Measurements from ENCODE around the gene FOLR3.
"Not testable (repeated sequence)": the region's sequence is repeated elsewhere in the genome, so short reads cannot be mapped to it uniquely, and the experiment has no call there.

FOLR3 gene

DNA sequence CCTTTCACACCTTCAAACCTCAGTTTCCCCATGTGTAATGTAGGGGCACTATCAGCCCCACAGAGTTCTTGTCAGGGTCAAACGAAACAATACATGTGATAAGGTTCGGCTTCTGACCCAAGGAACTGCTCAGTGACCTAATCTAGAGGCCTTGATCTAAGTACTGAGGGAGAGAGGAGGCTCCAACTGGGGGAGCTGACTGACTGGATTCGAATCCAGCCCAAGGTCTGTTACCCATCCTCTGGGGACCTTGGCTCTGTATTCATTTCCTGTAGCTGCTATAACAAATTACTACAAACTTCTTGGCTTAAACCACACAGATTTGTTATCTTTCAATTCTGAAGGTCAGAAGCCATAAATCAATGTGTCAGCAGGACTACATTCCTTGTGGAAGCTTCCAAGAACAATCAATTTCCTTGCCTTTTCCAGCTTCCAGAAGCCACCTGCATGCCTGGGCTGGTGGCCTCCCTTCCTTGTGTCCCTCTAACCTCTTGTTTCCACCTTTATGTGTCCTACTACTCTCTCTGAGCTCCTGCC, 12.3 kb upstream of the FOLR3 start:
- no peak overlapping the region for H3K4me3 ChIP-seq (ENCODE audit: low read depth, low read length)

DNA sequence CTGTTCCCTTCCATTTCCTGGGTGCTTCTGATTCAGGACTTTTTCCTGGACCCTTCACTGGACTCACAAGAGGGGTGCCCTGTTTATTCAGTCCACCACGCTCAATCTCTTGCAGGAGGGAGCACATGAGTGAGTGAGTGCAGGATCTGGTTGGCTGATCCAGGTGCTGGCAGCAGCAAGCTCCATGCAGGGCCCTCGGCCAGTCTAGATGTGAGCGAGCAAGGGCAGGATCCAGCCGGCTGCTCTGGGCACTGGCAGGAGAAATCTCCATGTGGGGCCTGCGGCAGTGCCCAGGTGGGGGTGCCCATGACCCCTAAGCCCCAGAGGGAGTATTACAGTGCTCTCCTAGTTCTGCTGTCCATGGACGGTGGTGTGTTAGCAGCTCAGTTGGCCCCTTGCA, 11.5 kb upstream of the FOLR3 start:
- no peak overlapping the region for H3K4me3 ChIP-seq (ENCODE audit: low read depth, low read length)

DNA sequence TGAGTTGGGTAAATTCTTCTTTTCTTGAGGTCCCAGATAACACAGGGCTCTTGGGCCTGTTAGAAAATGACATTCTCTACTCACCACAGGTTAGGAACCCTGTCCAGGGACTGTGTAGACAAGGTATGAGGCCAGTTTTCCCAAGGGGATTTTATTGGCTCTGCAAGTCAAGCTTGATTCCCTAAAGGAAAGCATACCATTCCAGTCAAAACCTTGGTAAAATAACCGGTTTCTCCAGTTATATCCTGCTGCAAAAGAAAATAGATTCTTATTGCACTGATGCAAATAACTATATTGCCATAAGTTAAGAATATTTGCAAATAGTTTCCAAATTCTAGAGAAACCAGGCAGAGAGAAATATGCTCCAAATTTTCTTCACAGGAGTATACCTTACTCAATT, 9.6 kb upstream of the FOLR3 start:
- no peak overlapping the region for H3K4me3 ChIP-seq (ENCODE audit: low read depth, low read length)

DNA sequence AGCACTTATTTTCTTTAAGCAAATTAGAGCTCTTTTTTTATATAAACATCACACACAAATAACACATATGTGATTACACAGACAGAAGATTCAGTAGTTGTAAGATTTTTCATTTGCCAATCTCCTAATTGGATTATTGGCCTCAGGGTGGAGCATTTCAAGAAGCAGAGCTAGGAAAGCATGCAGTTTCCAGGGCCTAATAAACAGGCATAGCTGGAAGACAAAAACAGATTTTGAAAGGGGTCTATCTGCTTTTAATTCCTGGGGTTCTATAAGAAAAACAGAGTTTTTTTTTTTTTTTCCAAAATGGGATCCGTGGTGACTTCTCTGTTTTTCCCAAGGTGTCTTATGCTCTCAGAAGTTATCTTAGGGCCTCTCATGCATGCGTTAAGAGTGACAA, 7.6 kb upstream of the FOLR3 start:
- no peak overlapping the region for H3K4me3 ChIP-seq (ENCODE audit: low read depth, low read length)

DNA sequence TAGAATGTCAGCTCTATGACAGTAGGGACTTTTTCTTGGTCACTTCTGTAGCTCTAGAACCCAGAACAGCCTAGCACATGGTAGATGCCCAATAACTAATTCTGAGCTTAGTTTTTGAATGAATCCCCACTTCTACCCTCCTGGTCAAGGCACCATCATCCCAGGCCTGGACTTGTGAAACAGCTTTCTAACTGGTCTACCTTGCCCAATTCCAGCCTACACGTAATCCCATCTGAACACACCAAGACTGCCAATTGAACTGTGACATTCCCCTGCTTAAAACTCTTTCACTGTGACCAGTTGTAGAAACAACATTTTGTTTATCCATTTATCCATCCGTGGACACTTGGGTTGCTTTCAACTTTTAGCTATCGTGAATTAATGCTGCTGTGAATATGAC, 6.1 kb upstream of the FOLR3 start:
- no peak overlapping the region for H3K4me3 ChIP-seq (ENCODE audit: low read depth, low read length)

DNA sequence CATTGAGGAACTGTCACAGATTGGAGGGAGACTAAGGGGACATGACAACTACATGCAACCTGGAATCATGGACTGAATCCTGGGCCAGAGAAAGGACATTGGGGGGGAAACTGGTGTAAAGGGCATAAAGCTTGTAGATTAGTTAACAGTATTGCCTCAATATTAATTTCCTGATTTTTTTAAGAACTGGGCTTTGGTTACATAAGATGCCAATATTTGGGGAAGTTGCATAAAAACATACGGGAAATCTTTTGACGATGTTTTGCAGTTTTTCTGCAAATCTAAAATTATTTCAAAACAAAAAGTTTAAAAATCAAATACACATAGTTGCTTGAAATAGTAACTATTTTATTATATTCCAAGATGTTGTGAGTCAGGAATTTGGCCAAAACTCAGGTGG, 2.9 kb upstream of the FOLR3 start:
- H3K4me3 ChIP-seq (ENCODE audit: low read depth, low read length), result no peak overlapping the region

DNA sequence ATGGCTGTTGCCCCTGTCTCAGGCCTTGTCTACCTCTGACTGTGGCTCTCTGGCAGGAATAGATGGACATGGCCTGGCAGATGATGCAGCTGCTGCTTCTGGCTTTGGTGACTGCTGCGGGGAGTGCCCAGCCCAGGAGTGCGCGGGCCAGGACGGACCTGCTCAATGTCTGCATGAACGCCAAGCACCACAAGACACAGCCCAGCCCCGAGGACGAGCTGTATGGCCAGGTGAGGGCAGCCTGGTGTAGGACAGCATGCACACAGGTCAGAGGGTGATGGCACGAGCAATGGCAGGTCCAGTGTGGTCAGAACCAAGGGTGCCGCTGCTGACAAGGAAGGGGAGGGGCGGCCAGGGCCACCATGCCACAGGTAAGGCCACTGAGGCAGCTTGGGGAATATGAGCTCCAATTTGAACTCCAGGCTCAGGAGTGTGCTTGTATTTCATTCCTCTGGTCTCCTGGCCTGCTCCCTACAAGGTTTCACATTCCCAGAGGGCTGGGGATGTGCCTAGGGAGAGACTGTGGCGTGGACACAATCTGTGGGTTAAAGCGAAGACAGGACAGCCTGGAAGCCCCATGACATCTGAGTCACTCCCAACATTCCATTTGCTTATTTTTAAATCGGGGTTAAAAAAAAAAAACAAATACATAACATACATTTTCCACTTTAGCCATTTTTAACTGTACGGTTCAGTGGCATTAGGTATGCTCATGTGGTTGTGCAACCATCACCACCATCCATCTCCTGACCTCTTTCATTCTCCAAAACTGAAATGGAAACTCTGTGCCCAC, 562 bp downstream of the FOLR3 start:
- no peak overlapping the region for H3K4me3 ChIP-seq (ENCODE audit: low read depth, low read length)

DNA sequence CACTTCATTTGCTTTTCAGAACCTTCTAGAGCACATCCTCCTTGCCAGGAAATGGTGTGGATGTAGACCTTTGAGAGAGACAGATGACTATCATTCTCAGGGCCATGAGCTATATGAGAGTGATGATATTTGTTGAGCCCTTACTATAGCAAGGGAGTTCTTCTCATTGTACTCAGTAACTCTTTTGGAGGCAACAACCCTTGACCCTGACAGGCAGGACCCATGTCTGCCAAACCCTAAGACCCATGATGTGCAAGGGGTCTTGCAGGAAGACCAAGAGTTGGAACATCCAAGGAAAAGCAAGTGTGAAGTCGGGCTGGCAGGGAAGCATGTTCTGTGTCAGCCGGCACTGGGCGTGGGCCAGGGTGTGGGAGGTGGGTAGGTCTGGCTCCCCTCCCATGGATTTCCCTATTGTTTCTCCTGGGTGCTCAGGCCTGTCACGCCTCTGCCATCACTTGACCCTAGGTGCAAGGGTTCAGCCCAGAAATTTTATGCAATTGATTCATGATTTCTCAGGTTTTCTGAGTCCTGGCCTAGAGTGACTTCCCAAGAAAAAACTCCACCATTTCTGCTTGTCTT, 1.2 kb downstream of the FOLR3 start:
- H3K4me3 ChIP-seq (ENCODE audit: low read depth, low read length), result no peak overlapping the region

DNA sequence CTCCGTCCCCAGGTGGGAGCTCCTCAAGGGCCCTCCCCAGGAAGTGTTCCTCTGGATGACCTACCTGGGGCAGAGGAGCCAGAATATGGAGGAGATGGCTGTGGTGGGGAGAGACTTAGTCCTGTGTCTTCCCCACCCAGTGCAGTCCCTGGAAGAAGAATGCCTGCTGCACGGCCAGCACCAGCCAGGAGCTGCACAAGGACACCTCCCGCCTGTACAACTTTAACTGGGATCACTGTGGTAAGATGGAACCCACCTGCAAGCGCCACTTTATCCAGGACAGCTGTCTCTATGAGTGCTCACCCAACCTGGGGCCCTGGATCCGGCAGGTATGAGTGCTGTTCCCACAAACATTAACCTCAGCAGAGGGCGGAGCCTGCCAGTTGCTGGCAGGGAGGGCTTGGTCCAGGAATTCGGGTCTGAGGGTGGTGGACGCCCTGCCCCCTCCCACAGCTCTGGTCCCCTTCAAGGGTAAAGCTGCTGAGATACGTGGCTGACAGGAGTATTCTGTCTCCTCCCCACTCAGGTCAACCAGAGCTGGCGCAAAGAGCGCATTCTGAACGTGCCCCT, 3.4 kb downstream of the FOLR3 start:
- no peak overlapping the region for H3K4me3 ChIP-seq (ENCODE audit: low read depth, low read length)

DNA sequence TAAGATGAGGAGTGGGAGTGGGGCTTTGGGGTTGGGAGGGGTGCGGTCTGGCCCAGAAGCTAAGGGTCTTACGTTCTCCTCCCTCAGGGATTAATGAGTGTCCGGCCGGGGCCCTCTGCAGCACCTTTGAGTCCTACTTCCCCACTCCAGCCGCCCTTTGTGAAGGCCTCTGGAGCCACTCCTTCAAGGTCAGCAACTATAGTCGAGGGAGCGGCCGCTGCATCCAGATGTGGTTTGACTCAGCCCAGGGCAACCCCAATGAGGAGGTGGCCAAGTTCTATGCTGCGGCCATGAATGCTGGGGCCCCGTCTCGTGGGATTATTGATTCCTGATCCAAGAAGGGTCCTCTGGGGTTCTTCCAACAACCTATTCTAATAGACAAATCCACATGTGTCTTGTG, 4.0 kb downstream of the FOLR3 start:
- no peak overlapping the region for H3K4me3 ChIP-seq (ENCODE audit: low read depth, low read length)

DNA sequence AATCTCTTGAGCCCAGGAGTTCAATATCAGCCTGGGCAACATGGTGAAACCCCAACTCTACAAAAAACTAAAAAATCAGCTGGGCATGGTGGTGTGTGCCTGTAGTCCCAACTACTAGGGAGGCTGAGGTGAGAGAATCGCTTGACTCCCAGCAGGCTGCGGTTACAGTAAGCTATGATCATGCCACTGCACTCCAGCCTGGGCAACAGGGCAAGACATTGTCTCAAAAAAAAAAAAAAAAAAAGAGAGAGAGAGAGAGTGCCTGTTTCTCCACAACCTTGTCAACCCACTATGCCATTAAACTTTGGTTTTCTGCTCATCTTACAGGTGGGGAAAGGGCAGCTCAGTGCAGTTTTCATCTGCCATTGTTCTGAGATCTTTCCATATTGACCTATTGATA, 5.1 kb downstream of the FOLR3 start:
- no peak overlapping the region for H3K4me3 ChIP-seq (ENCODE audit: low read depth, low read length)

DNA sequence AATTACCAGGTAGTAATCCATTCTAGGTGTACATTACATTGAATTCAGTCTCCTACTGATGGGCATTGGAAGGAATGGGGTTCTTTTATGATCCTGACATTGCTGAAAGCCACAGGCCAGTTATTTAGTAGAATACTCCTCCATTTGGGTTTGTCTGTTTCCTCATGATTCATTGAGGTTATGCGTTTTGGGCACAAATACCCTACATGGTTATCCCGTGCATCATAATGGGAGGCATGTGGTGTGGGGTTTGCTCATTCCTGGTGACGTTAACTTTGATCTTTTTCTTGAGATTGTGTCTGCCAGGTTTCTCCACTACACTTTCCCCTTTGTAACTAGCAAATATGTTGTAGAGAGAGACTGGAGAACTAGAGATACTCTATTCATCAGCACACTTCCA, 5.5 kb downstream of the FOLR3 start:
- H3K4me3 ChIP-seq (ENCODE audit: low read depth, low read length), result no peak overlapping the region

DNA sequence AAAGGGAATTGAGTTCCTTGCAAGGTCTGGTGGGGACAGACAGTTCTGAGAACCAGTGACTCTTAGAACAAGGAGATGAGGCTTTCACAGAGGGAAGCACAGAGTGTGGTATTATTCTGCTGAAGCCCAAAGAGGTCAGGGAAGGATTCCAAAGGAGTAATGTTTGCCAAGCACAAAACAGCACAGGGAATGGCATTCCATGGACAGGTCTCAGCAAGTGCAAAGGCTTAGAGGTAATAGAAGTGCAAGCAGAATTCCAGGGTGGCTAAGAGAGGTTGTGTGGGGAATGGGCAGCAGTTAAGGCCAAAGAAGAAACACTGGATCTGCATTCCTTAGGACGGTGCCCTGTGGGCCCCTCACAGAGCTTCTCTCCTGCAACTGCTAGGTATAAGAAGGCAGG, 6.6 kb downstream of the FOLR3 start:
- H3K4me3 ChIP-seq (ENCODE audit: low read depth, low read length), result not testable (repeated sequence)

DNA sequence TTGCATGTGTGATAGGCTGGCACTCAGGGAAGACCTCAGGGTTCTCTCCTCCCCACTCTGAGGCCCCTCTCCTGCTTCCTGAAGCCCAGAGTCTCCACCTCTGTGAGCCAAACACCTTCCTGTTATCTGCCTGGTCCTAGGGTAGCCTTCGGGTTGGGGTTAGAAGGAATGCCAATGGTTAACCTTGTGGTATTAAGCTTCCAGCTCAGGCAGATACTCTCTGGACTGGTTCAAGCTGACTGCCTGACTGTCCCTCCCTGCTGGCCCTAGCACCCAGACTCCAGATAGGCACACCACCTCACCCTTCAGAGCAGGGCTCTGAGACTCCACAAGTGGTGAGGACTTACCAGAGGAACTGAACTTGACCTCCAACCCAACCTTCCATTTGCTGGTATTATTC, 7.0 kb downstream of the FOLR3 start:
- not testable (repeated sequence) for H3K4me3 ChIP-seq (ENCODE audit: low read depth, low read length)

DNA sequence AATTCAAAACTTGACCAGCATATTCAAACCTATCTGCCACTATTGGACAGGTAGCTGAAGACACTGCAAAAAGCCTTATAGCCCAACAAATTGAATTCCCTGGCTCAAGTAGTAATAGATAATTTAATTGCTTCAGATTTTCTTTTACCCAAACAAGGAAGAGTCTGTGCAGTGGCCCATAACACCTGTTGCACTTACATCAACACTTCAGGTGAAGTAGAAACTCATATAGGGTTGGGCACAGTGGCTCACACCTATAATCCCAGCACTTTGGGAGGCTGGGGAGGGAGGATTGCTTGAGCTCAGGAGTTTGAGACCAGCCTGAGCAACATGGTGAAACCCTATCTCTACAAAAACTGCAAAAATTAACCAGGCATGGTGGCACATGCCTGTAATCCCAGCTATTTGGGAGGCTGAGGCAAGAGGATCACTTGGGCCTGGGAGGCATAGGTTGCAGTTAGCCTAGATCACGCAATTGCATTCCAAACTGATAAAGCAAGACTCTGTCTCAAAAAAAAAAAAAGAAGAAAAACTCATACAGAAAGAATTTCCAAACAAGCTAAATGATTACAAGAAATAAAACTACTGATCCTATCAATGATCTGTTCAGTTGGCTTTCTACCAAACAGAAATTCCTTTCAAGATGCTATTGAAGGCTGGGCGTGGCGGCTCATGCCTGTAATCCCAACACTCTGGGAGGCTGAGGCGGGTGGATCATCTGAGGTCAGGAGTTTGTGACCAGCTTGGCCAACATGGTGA, 9.5 kb downstream of the FOLR3 start:
- H3K4me3 ChIP-seq (ENCODE audit: low read depth, low read length), result no peak overlapping the region

DNA sequence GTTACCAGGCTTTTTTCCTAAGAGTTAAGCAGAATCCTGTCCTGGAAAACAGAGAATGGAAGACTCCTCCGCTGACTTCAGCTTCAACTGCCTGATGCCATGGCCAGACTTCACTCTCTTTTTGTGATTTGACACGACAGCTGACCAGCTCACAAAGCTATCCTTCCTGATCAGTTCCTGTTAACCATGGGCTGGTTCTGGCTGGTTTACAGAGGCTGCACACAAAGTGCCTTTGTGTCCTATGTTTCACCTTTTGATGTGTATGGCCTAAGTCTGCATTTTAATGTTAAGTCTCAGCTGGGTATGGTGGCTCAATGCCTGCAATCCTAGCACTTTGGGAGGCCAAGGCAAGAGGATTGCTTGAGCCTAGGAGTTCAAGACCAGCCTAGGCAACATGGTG, 11.1 kb downstream of the FOLR3 start:
- H3K4me3 ChIP-seq (ENCODE audit: low read depth, low read length), result no peak overlapping the region

DNA sequence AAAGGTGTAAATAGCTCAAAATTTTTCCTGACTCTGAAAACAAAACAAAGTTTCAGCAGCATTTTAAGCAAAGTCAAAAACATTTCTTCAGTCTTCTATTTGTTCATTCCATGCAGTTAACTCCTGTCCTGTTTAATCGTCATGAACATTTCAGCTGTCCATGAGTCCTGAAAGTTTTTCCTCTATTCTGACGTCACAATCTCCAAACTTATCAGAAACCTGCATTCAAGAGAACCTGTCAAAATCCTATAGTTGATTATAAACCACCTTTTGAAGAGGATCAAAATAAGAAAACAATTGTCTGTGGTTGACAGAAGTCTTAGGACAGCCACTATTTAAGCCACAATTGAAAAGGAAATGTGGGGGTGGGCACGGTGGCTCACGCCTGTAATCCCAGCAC, 15.4 kb downstream of the FOLR3 start:
- H3K4me3 ChIP-seq (ENCODE audit: low read depth, low read length), result no peak overlapping the region

DNA sequence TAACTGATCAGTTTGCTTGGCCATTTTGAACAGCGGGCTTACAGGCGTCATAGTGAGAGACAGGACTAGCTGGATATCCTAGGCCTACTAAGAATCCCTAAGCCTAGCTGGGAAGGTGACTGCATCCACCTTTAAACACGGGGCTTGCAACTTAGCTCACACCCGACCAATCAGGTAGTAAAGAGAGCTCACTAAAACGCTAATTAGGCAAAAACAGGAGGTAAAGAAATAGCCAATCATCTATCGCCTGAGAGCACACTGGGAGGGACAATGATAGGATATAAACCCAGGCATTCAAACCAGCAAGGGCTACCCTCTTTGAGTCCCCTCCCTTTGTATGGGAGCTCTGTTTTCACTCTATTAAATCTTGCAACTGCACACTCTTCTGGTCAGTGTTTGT, 18.3 kb downstream of the FOLR3 start:
- H3K4me3 ChIP-seq (ENCODE audit: low read depth, low read length), result not testable (repeated sequence)

DNA sequence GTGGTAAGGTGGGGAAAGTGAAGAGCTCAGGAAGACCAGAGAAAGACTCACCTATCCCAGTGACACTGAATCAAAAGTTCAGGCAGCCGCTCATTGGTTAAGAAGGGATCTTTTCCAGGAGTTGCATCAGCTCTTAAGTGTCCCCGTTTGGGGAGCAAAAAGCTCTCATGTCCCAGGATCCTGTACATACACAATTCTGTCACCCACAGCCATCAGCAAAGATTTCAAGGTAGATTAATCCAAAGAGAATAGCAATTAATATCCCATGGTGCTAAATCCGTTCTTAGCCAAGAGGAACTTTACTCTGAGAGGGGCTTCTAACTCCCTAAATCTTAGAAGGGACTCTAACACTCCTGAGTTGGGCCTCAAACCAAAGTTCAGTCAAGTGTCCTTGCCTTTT, 19.3 kb downstream of the FOLR3 start:
- H3K4me3 ChIP-seq (ENCODE audit: low read depth, low read length), result no peak overlapping the region

DNA sequence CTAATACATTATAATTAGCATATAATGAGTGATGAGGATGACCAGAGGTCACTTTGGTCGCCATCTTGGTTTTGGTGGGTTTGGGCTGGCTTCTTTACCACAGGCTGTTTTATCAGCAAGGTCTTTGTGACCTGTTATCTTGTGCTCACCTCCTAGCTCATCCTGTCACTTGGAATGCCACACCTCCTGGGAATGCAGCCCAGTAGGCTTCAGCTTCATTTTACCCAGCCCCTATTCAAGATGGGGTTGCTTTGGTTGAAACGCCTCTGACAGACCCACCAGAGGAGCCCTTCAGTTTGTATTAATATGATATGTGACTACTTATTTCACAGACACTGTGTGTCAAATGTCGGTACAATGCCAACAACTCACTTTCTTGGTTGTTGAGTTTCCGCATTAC, 20.2 kb downstream of the FOLR3 start:
- H3K4me3 ChIP-seq (ENCODE audit: low read depth, low read length), result no peak overlapping the region

DNA sequence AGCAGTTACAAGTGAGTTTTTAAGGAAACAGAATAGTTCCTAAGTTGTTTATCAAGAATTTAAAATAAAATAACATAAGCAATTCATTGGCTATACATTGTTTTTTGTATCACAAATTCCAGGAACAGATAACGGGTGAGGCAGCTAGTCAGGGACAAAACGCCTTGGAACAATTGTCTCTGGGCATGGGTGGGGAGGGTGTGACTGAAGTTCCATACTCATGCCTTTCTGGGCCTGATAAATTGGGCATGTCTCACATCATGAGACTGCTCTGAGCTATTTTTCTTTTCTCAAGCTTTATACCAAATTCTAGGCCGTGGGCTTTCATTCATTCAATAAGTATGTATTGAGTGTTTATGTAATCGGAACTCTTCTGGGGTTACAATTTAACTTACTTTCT, 21.6 kb downstream of the FOLR3 start:
- H3K4me3 ChIP-seq (ENCODE audit: low read depth, low read length), result no peak overlapping the region

DNA sequence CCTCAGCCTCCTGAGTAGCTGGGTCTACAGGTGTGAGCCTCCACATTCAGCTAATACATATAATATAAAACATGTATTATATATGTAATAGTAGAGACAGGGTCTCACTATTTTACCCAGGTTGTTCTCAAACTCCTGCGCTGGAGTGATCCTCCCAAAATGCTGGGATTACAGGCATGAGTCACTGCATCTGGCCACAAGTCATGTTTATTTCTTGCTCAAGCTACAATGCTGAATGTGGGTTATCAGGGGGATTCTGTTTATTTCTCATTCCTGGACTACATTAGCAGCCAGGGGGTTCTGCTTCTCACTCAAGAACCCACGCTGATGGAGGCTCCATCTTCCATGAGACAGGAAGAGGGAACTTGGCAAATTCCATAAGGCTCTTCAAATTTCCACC, 24.8 kb downstream of the FOLR3 start:
- H3K4me3 ChIP-seq (ENCODE audit: low read depth, low read length), result no peak overlapping the region
